ENCODE results near the gene DYNC1I2. TPM values are rescaled to one million over a fixed set of nuclear protein-coding genes. Genes with fewer than 3 reads are reported as not detected.

DYNC1I2 gene
- total RNA-seq, 1 donor from 2014 or later, result 121 TPM

- no peaks in the 10 kb centered on the region for H3K9me3 ChIP-seq (ENCODE audit: insufficient read depth, low read depth, low read length)
- no peak overlapping the region for H3K9ac ChIP-seq (ENCODE audit: low read length)
- no peaks in the 10 kb centered on the region for H3K36me3 ChIP-seq (ENCODE audit: insufficient read depth, low read length)
- TF ChIP-seq, protein P1, sequence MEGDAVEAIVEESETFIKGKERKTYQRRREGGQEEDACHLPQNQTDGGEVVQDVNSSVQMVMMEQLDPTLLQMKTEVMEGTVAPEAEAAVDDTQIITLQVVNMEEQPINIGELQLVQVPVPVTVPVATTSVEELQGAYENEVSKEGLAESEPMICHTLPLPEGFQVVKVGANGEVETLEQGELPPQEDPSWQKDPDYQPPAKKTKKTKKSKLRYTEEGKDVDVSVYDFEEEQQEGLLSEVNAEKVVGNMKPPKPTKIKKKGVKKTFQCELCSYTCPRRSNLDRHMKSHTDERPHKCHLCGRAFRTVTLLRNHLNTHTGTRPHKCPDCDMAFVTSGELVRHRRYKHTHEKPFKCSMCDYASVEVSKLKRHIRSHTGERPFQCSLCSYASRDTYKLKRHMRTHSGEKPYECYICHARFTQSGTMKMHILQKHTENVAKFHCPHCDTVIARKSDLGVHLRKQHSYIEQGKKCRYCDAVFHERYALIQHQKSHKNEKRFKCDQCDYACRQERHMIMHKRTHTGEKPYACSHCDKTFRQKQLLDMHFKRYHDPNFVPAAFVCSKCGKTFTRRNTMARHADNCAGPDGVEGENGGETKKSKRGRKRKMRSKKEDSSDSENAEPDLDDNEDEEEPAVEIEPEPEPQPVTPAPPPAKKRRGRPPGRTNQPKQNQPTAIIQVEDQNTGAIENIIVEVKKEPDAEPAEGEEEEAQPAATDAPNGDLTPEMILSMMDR (IDR thresholded peaks at IDR 0.05; ENCODE audit: insufficient read depth, low read depth, low read length), result no peak
- no peak for TF ChIP-seq EZH2 (IDR thresholded peaks at IDR 0.05; ENCODE audit: insufficient read depth, low read length)
- DNase-seq (ENCODE audit: low read depth) (no peak), FAIRE-seq (no peak)
- H3K36me3 Mint-ChIP-seq (ENCODE audit: low read depth, unreplicated experiment), result no peaks in the 10 kb centered on the region
- no peaks in the 10 kb centered on the region for H4K20me1 ChIP-seq (ENCODE audit: insufficient read depth, low read length)
- no peaks in the 10 kb centered on the region for H3K9me3 Mint-ChIP-seq (ENCODE audit: unreplicated experiment)
- H3K4me3 ChIP-seq (ENCODE audit: insufficient read depth, low read depth, low read length), result no peak overlapping the region
- no peaks in the 10 kb centered on the region for H3K4me1 ChIP-seq (ENCODE audit: insufficient read depth, low read length)
- peaks cover 12% of the 10 kb centered on the region for H3K27me3 ChIP-seq (ENCODE audit: insufficient read depth, low read length)
- H3K27ac ChIP-seq (ENCODE audit: low read depth, low read length), result no peak overlapping the region
- no peak overlapping the region for H3K4me2 ChIP-seq (ENCODE audit: low read length)
- H3K4me1 Mint-ChIP-seq (ENCODE audit: low read depth, unreplicated experiment), result no peaks in the 10 kb centered on the region
- no peak overlapping the region for H3K4me3 Mint-ChIP-seq (ENCODE audit: unreplicated experiment)
- H2AFZ ChIP-seq (ENCODE audit: low read depth, low read length), result no peak overlapping the region
- no peak overlapping the region for H3K27ac Mint-ChIP-seq (ENCODE audit: unreplicated experiment)
- H3K79me2 ChIP-seq (ENCODE audit: insufficient read depth, low read length), result no peaks in the 10 kb centered on the region
- H3K27me3 Mint-ChIP-seq (ENCODE audit: low read depth, unreplicated experiment), result peaks cover 3% of the 10 kb centered on the region
Observed at GRCh38 chr2:171671867-171672266, 15.4 kb upstream of the DYNC1I2 start.

DNA sequence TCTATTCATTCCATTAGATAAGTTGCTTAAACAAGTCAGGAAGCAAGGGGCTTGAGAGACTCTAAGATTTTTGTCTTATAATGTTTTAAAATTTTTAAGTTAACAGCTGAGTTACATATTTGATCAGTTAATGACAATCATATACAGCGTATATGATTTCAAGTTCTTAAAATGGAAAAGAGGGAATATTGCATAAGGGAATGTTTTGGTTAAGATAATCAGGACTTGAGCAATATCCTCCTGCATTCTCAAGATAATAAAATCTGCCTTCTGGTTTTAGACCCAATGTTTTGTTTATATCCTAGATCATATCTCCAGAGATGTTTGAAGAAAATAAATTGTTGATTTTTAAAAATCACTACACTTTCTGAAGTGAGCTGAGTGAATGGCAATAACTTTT lies 13.4 kb upstream of the DYNC1I2 start:
- Histone ChIP-seq H3K9ac (ENCODE audit: low read length) (no peak overlapping the region), H3K27me3 (ENCODE audit: insufficient read depth, low read length) (peaks cover 9% of the 10 kb centered on the region), H3K27ac (ENCODE audit: low read depth, low read length) (no peak overlapping the region), H3K9me3 (ENCODE audit: insufficient read depth, low read depth, low read length) (no peaks in the 10 kb centered on the region), H3K79me2 (ENCODE audit: insufficient read depth, low read length) (no peaks in the 10 kb centered on the region), H3K4me3 (ENCODE audit: insufficient read depth, low read depth, low read length) (no peak overlapping the region), H3K4me1 (ENCODE audit: insufficient read depth, low read length) (no peaks in the 10 kb centered on the region), H3K36me3 (ENCODE audit: insufficient read depth, low read length) (no peaks in the 10 kb centered on the region), H4K20me1 (ENCODE audit: insufficient read depth, low read length) (no peaks in the 10 kb centered on the region), H2AFZ (ENCODE audit: low read depth, low read length) (no peak overlapping the region), H3K4me2 (ENCODE audit: low read length) (no peak overlapping the region)
- TF ChIP-seq, protein P1 (IDR thresholded peaks at IDR 0.05; ENCODE audit: insufficient read depth, low read depth, low read length), result no peak
- TF ChIP-seq EZH2 (IDR thresholded peaks at IDR 0.05; ENCODE audit: insufficient read depth, low read length), result no peak
- H3K4me3 Mint-ChIP-seq (ENCODE audit: unreplicated experiment), result no peak overlapping the region
- H3K4me1 Mint-ChIP-seq (ENCODE audit: low read depth, unreplicated experiment), result no peaks in the 10 kb centered on the region
- H3K36me3 Mint-ChIP-seq (ENCODE audit: low read depth, unreplicated experiment), result no peaks in the 10 kb centered on the region
- H3K27ac Mint-ChIP-seq (ENCODE audit: unreplicated experiment), result no peak overlapping the region
- FAIRE-seq (no peak), DNase-seq (ENCODE audit: low read depth) (no peak)
- H3K27me3 Mint-ChIP-seq (ENCODE audit: low read depth, unreplicated experiment), result peaks cover 3% of the 10 kb centered on the region
- no peaks in the 10 kb centered on the region for H3K9me3 Mint-ChIP-seq (ENCODE audit: unreplicated experiment)

DNA sequence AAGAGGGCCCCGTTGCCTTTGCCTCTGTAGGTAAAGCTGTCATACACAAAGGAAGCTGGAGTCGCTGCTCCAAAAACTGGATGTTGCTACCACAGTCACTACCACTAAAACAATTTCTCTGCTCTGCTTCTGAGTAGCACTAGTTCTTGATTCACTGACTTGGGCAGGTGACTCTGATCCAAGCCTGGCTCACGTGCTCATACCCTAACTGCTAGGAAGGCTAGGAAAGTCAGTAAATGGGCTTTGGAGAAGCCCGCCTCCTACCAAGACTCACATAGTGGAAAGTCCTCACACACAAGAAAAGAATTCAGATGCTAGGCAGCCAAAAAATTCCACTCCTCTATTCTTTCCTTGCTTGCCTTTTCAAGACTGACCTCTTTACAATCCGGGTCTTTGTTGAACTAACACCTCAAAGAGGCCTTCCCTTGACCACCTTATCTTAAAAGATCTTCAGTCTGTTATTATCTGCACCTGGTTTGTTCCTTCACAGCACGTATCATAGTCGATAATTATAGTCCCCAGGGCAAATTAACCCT lies 11.4 kb upstream of the DYNC1I2 start:
- Histone ChIP-seq H3K9ac (ENCODE audit: low read length) (no peak overlapping the region), H4K20me1 (ENCODE audit: insufficient read depth, low read length) (no peaks in the 10 kb centered on the region), H3K27ac (ENCODE audit: low read depth, low read length) (no peak overlapping the region), H3K27me3 (ENCODE audit: insufficient read depth, low read length) (peaks cover 5% of the 10 kb centered on the region), H3K4me2 (ENCODE audit: low read length) (no peak overlapping the region), H3K4me3 (ENCODE audit: insufficient read depth, low read depth, low read length) (no peak overlapping the region), H2AFZ (ENCODE audit: low read depth, low read length) (no peak overlapping the region), H3K4me1 (ENCODE audit: insufficient read depth, low read length) (no peaks in the 10 kb centered on the region), H3K36me3 (ENCODE audit: insufficient read depth, low read length) (no peaks in the 10 kb centered on the region), H3K9me3 (ENCODE audit: insufficient read depth, low read depth, low read length) (no peaks in the 10 kb centered on the region), H3K79me2 (ENCODE audit: insufficient read depth, low read length) (no peaks in the 10 kb centered on the region)
- no peak for FAIRE-seq
- no peaks in the 10 kb centered on the region for H3K4me1 Mint-ChIP-seq (ENCODE audit: low read depth, unreplicated experiment)
- no peak overlapping the region for H3K27ac Mint-ChIP-seq (ENCODE audit: unreplicated experiment)
- DNase-seq (ENCODE audit: low read depth), result no peak
- no peaks in the 10 kb centered on the region for H3K36me3 Mint-ChIP-seq (ENCODE audit: low read depth, unreplicated experiment)
- TF ChIP-seq, protein P1 (IDR thresholded peaks at IDR 0.05; ENCODE audit: insufficient read depth, low read depth, low read length), result no peak
- no peak for TF ChIP-seq EZH2 (IDR thresholded peaks at IDR 0.05; ENCODE audit: insufficient read depth, low read length)
- H3K4me3 Mint-ChIP-seq (ENCODE audit: unreplicated experiment), result no peak overlapping the region
- no peaks in the 10 kb centered on the region for H3K9me3 Mint-ChIP-seq (ENCODE audit: unreplicated experiment)
- H3K27me3 Mint-ChIP-seq (ENCODE audit: low read depth, unreplicated experiment), result peaks cover 3% of the 10 kb centered on the region
